D721Med (cell line): ENCODE results near the gene MCCC2.
"Not testable (repeated sequence)": the region's sequence is repeated elsewhere in the genome, so short reads cannot be mapped to it uniquely, and the experiment has no call there.

Experiments
- DNase-seq: peaks from one replicate; pipeline ENCODE4 v3.0.0; 2011; ENCODE audit warnings: low spot score; ENCODE audit not compliant: insufficient read length
- FAIRE-seq: peaks from 2 replicates; lab custom pipeline; 2011; peaks lifted over from hg19 to GRCh38; lab: Jason Lieb, UNC
- TF ChIP-seq, protein P1 (sequence below): IDR thresholded peaks from 2 replicates; pipeline ENCODE4 v1.5.1; 2012; ENCODE audit warnings: mild to moderate bottlenecking, control low read depth; ENCODE audit not compliant: insufficient read depth; ENCODE audit errors: missing control alignments

MCCC2 gene

DNA sequence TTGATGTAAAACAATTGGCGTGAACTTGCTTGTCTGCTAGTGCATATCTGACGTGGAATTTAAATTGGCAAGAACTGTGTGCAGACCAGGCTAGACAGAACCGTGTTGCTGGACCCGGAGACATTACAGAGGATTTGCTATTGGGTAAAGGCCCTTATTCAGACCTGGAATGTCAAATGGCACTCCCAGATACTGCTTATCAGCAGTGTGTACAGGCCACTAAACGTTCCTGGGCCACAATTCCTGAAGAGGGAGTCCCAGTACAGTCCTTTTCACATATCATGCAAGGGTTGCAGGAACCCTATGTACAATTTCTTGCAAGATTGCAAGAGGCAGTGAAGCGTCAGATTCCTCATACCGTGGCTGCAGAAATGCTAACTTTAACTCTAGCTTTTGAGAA lies 13.5 kb upstream of the MCCC2 start:
- TF ChIP-seq, protein P1, sequence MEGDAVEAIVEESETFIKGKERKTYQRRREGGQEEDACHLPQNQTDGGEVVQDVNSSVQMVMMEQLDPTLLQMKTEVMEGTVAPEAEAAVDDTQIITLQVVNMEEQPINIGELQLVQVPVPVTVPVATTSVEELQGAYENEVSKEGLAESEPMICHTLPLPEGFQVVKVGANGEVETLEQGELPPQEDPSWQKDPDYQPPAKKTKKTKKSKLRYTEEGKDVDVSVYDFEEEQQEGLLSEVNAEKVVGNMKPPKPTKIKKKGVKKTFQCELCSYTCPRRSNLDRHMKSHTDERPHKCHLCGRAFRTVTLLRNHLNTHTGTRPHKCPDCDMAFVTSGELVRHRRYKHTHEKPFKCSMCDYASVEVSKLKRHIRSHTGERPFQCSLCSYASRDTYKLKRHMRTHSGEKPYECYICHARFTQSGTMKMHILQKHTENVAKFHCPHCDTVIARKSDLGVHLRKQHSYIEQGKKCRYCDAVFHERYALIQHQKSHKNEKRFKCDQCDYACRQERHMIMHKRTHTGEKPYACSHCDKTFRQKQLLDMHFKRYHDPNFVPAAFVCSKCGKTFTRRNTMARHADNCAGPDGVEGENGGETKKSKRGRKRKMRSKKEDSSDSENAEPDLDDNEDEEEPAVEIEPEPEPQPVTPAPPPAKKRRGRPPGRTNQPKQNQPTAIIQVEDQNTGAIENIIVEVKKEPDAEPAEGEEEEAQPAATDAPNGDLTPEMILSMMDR = no peak

DNA sequence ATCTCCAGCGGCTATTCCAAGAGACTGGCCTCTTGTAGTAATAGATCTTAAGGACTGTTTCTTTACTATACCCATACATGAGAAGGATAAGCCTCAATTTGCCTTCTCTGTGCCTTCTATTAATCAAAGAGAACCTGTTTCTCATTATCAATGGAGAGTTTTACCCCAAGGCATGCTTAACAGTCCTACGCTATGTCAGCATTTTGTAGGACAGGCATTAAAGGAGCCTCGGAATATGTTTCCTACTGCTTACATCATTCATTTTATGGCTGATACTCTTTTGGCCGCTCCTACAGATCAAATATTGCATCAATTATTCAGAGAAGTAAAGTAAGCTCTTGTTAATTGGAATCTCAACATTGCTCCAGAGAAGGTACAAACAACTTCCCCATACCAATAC lies 11.6 kb upstream of the MCCC2 start:
- FAIRE-seq, DNase-seq: not testable (repeated sequence)

More for the DNA sequence above, 13.5 kb upstream of the MCCC2 start:
- no peak for DNase-seq
- FAIRE-seq = no peak

DNA sequence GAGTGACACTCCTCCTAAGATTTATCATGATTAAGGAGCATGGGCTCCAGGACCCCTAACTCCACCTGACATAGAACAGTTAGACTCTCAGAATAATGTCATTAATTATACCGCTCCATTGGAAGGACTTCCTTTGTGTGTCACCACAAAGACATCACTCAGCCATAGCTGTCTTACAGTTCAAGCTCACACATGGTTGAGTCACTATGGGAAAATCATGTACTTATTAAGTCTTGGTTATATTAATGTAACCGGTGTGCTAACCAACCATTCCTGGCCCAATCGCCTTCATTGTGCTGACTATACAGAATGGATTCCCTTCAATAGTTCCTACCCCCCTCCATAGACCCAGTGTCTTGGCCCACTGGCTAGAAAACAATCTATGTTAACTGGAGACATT lies 10.9 kb upstream of the MCCC2 start:
- FAIRE-seq = no peak
- TF ChIP-seq, protein P1 = no peak
- DNase-seq = no peak

DNA sequence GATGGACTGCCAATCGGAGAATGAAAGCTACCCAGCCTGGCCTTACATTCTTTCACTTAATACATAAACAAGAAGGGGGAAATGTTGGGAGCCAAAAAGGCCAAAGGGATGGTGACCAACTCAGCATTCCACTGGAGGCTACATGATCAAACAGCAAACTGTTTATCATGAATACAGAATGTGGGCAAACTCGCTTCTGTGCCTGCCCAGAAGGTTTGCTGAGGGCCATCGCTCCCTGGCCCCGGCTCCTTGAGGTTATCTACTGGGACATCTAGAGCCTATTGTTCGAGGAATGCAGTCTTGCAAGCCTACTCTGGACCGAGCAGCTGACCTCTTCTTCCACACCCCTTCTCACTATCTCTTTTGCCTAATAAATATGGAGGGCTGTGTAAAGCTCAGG lies 9.3 kb upstream of the MCCC2 start:
- not testable (repeated sequence) for DNase-seq, FAIRE-seq

DNA sequence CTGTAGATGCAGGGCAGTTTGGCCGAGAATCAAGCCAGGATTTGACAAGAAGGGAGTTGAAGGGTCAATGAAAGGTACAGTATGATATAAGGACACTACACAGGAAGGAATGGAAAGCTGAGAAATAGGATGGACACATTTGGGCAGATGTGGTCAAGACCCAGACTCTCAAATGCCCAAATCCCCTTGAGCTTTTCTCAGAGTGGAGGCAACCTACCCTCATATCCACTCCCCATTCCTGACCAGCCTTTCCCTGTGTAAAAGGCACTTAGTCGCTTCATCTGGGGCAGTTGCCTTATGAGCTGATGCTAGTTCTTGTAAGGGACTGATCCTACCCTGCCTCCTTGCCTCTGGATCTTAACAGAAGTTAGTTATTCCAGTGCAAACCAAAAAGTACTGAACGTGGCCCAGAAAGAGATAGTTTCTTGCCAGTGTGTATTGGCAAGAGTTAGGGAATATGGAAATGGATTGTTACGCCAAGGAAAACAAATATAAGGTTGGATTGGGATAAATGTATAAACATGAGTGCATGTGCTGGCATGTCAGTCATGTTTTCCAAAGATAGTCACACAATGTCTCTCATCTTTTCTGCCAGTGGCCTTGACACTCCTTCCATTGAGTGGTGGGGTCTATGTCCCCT lies 4.1 kb upstream of the MCCC2 start:
- FAIRE-seq (no peak), DNase-seq (no peak)
- TF ChIP-seq, protein P1 = no peak

DNA sequence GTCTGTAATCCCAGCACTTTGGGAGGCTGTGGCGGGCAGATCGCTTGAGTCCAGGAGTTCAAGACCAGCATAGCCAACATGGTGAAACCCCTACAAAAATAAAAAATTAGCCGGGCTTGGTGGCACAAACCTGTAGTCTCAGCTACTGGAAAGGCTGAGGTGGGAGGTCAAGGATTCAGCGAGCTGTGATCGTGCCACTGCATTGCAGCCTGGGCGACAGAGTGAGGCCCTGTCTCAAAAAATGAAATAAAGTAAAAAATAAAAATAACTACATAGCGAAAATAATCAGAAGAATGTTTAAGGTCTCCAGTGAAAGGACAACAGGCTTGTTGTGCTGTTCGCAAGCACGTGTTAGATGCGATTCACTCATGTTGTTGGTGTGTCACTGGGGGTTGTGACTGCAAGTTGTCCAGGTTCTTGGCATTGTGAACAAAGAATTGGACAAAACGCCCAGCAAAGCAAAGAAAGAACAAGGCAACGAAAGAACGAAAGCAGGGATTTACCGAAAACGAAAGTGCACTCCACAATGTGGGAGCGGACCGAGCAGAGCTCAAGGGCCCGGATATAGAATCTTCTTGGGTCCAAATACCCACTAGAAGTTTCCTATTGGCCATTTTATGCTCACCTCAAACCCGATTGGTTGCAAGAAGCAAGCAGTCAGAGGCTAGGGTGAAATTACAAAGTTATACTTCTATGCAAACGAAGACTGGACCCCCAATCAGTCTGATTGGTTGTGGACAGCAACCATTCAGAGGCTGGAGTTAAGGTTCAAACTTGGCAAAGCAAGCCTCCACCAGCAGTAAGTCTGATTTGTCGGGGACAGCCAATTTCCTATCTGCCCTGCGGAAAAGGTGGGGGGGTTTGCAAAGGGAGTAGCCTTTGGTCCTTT lies 844 bp upstream of the MCCC2 start:
- no peak for DNase-seq
- TF ChIP-seq, protein P1 = no peak
- no peak for FAIRE-seq

DNA sequence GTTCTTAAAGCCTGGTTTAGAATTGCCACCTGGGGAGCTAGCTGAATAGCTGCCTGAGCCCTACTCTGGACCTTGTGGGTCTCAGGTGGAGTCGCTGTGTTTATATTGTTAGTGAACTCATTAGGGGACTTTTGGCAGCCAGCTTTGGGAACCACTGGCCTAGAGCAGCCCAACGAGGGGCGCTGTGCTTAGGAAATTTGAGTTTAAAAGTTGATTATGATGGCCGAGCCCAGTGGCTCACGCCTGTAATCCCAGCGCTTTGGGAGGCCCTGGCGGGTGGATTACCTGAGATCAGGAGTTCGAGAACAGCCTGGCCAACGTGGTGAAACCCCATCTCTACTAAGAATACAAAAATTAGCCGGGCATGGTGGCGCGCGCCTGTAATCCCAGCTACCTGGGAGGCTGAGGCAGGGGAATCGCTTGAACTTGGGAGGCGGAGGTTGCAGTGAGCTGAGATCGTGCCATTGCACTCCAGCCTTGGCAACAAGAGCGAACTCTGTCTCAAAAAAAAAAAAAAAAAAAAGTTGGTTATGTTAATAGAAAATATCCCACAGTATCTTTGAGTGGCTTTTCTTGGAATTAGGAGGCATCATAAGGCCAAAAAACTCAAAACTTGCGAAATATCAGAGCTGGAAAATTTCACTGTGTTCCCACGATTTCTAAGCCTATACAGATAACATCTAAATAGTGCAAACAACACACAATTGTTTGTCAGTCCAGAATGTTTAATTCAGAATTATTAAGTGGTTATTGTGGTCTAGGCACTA lies 809 bp downstream of the MCCC2 start:
- FAIRE-seq = no peak
- DNase-seq = no peak
- TF ChIP-seq, protein P1 = no peak
